ENCODE measurements around the gene RNPC3.
"Not testable (repeated sequence)": the region's sequence is repeated elsewhere in the genome, so short reads cannot be mapped to it uniquely, and the experiment has no call there.

RNPC3 gene

GRCh38 chr1:103561643-103562395, 36.3 kb downstream of the RNPC3 start:
- DNase-seq, result no peak

- DNase-seq, result no peak
Measured at GRCh38 chr1:103563056-103563455, 37.6 kb downstream of the RNPC3 start.

GRCh38 chr1:103569493-103569892, 44.0 kb downstream of the RNPC3 start:
- no peak for DNase-seq

GRCh38 chr1:103571289-103571688, 45.8 kb downstream of the RNPC3 start, which contains the start of gene AMY2B:
TSS of gene AMY2B (plus strand) at chr1:103571589. CDS start at chr1:103571603, 14 bp downstream.
- DNase-seq, result not testable (repeated sequence)

DNA sequence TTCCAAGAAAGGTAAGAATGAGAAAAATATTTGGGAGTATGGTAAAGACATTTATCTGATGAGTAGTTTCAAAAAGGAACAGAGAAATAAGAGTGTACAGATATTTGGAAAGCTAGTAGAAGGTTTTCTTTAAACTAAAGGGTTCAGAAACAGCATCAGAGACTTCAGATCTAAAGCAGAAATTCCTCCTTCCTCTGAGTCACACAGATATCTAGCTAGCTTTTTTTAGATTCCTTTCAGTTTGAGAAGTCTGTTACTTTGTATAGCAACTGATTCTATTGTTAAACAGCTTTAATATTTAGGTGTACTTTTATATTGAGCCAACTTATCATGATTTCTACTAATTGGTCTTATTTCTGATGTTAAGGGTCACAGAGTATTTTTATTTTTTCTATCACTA, 50.6 kb downstream of the RNPC3 start:
- DNase-seq, result no peak

DNA sequence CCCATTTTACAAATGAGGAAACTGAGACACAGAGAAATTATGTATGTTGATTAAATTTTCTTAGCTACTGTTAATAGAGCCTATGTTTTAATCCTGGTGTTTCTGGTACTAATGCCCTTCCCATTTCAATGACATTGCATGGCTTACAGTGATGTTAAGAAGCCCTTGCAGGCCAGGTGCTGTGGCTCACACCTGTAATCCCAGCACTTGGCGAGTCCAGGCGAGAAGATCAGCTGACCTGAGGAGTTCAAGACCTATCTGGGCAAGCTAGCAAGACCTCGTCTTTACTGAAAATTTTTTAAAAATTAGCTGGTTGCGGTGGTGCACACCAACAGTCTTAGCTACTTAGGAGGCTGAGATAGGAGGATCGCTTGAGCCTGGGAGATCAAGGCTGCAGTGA, 51.3 kb downstream of the RNPC3 start:
- DNase-seq, result not testable (repeated sequence)

- DNase-seq, result no peak
Measured at GRCh38 chr1:103582464-103582863, 57.0 kb downstream of the RNPC3 start.

- DNase-seq, result no peak
Measured at GRCh38 chr1:103583887-103584286, 58.4 kb downstream of the RNPC3 start.

- no peak for DNase-seq
Measured at GRCh38 chr1:103584537-103584936, 59.0 kb downstream of the RNPC3 start.

DNA sequence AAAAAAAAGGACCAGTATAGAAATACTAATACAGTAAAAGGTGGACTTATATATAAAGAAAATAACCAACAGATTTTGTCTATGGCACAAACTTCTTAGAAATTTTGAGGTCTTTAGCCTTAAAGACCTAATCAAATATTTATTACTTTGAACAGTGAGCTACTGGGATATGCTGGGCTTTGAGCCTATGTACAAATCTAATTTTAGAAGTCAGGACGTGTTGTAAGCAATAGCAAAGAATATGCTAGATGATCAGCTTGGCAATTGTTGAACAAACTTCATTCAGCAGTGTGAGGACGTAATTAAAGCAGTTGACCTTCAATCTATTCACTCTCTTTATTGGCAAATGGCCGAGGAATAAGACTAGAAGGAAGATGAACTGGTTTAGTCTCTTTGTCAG, 77.2 kb downstream of the RNPC3 start:
- DNase-seq, result not testable (repeated sequence)
